Fibroblast of skin of right biceps (primary cell): ENCODE results near the gene IGSF9B.

Experiments
- DNase-seq: peaks from one replicate; pipeline ENCODE4 v3.0.0-alpha.2; 2013

IGSF9B gene

GRCh38 chr11:133952199-133953190 lies 4.3 kb downstream of the IGSF9B start:
- no peak for DNase-seq

GRCh38 chr11:133951327-133952198 lies 5.2 kb downstream of the IGSF9B start:
- peak; percentile 19 for DNase-seq

- no peak for DNase-seq
These were observed 5.9 kb downstream of the IGSF9B start for GRCh38 chr11:133950874-133951326.

DNA sequence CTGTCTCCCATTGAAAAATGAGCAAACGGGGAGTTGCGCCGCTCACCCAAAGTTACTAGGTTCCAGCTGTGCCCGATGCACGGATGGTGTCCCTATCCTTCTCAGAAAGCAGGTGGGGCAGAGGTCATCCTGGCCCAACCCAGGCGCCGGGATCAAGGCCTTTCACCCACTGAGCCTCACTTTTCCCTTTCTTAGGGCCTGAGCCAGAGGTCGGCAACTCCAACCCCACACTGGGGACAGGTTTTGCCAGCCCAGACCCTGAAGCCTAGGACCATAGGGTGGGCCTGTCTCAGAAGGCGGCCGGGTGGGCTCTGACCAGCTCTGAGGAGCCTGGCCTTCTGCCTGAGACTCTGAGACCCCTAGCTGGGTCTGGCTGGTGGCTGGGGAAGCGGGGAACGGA lies 6.3 kb downstream of the IGSF9B start:
- DNase-seq = no peak

GRCh38 chr11:133949129-133949528 lies 7.6 kb downstream of the IGSF9B start:
- no peak for DNase-seq

DNA sequence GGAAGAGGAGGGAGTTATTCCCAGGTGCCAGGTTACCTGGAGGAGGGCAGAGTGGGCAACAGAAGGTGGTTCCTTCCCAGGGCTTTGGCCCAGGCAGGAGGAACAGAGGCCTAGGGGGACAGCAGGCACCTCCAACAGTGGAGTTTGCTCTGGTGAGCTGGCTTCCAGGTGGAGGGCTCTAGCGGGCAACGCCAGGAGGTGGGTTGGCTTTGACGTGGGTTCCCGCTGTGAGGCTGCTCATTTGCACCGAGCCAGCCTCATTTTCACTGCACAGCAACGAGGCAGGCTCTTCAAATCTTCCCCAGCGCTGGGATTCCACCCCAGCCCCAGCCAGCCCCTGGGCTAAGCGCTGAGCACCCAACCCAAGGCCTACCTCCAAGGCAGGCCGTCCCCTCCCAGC lies 8.1 kb downstream of the IGSF9B start:
- no peak for DNase-seq

GRCh38 chr11:133947321-133947756 lies 9.4 kb downstream of the IGSF9B start:
- DNase-seq = peak; percentile 41

- DNase-seq = no peak
These were observed 10.0 kb downstream of the IGSF9B start for GRCh38 chr11:133946541-133947318.

- no peak for DNase-seq
These were observed 10.7 kb downstream of the IGSF9B start for GRCh38 chr11:133946051-133946450.

DNA sequence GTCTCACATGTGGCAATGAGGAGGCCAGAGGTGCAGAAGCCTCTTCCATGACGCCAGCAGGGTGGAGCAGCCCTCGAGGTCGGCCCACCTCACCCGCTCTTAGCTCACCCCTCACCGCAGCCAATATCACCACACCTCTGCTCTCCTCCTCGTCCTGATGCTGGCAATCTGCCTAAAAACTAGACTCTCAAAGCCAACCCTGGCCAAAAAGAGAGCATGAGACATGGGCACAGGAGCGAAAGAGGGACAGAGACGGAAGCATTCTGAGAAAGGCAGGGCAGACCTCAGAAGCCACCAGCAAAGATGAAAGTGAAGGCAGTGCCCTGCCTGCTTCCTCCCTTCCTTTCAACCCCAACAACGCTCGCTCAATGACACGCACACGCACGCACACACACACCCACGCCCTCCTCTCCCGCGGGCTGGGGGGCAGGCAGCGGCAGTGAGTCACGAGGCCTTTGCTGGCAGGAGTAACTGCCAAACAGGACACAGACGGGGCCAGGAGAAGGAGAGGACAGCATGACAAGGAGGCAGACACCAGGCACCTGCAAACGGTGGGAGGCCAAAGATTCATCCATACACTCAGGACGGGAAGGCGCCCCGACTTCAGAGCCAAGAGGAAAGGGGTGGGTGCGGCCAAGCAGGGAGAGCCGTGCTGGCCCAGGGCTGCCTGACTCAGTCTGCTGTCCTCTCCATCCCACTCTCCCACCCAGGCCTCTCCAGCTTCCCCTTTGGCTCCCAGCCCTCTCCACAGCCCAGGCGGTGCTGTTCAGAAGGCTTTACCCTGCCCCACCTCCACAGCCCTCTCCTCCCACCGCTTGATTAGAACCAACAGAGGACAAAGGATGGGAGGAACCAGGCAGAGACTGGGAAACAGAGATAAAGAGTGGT lies 11.4 kb downstream of the IGSF9B start:
- DNase-seq = peak; percentile 25

- DNase-seq = no peak
These were observed 12.6 kb downstream of the IGSF9B start for GRCh38 chr11:133943950-133944698.

DNA sequence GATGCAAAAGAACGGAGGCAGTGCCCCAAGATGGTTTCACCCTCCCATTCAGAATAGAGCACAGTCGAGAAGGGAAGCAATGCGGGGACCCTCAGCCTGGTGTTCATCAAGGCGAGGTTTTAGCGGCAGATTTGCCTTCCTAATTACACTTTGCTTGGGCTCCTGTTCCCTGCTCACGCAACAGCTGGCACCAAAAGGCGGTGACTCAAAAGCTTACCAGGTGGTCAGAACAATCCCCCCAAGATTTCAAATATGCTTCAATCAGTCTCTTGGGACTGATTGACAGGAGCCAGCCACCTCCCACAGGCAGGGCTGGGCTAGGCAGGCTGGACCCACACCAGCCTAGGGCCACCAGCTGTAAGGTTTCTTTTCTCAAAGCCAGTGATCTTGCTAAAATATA lies 14.2 kb downstream of the IGSF9B start:
- DNase-seq = no peak

- DNase-seq = no peak
These were observed 15.2 kb downstream of the IGSF9B start for GRCh38 chr11:133941546-133941945.

DNA sequence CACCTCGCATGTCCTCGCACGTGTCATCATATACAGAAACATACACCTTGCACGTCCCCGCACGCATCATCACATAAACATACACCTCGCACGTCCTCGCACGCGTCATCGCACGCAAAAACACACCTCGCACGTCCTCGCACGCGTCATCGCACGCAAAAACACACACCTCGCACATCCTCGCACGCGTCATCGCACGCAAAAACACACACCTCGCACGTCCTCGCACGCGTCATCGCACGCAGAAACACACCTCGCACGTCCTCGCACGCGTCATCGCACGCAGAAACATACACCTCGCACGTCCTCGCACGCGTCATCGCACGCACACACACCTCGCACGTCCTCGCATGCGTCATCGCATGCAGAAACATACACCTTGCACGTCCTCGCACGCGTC lies 16.7 kb downstream of the IGSF9B start:
- DNase-seq = no peak

DNA sequence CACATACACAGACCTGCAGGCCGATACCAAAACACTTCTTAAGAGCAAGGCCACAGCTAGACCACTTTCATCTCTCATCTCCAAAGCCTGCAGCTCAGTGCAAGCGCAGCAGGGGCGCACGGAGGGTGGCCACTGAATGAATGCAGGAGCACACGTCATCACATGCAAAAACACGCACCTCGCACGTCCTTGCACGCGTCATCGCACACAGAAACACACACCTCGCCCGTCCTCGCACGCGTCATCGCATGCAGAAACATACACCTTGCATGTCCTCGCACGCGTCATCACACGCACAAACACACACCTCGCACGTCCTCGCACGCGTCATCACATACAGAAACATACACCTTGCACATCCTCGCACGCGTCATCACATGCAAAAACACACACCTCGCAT lies 17.2 kb downstream of the IGSF9B start:
- no peak for DNase-seq

- no peak for DNase-seq
These were observed 18.6 kb downstream of the IGSF9B start for GRCh38 chr11:133938166-133938565.

- no peak for DNase-seq
These were observed 19.3 kb downstream of the IGSF9B start for GRCh38 chr11:133937468-133937867.

- no peak for DNase-seq
These were observed 19.8 kb downstream of the IGSF9B start for GRCh38 chr11:133937015-133937414.

DNA sequence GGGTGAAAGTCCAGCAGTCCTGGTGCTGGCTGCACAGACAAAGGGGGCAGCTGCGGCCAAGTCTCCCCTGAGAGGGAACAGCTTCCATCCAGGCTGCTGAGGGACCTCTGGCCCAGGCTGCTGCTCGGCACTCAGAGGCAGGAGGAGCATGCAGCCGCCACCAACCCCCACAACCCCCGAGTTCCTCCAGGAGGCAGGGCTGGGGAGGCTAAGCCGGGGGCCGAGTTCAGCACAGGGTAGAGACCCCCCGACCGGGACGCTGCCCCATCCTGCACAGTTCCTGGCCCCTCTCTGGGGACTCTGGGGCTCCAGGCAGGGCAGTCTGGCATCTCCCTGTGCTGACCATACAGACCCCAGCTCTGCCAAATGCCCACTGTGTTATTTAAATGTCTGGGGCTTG lies 20.2 kb downstream of the IGSF9B start:
- no peak for DNase-seq

DNA sequence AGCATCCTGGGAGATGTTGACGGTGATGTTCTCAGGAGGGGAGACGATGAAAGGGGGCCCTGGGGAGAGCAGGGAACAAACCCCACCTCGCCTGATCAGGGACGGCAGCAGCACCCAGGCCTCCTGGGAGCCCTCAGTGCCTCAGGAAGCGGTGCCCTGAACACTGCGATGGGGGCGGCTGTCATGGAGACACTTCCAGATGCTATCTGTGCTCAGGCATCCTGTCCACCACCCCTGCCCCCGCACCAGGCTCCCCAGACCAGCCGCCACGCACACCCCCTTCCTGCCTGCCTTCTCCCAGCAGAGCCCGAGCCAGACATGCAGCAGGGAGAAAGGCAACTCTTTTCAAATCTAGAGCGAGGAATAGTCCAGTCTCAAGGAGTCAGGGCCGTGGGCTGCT lies 20.6 kb downstream of the IGSF9B start:
- DNase-seq = no peak

- no peak for DNase-seq
These were observed 21.2 kb downstream of the IGSF9B start for GRCh38 chr11:133935551-133935910.
